Smooth muscle cell of bladder (primary cell): ENCODE results near the gene IER3IP1. TPM values are rescaled to one million over a fixed set of nuclear protein-coding genes. Genes with fewer than 3 reads are reported as not detected.

Source experiments
- total RNA-seq: library from RNA; depleted of rRNA; stranded (reverse); fragments of >200 nt; gene quantifications from 2 replicates; pipeline ENCODE4 v1.2.3, GENCODE V29; 2014

The IER3IP1 gene
- 34.1 and 39.0 TPM in 2 replicates for total RNA-seq

GRCh38 chr18:47175898-47176575 lies at the start of gene IER3IP1:
Gene IER3IP1, minus strand, starts transcription at chr18:47176364. Its CDS starts 87 bp downstream, at chr18:47176277.

GRCh38 chr18:47150029-47150823 lies 25.9 kb downstream of the IER3IP1 start, which contains the start of gene HDHD2:
Gene HDHD2, minus strand, starts transcription at chr18:47150500. Its CDS starts 14,061 bp downstream, at chr18:47136439.

Other genes starting within 250 kb of the IER3IP1 start
- gene ELOA2, start 140.7 kb downstream of the IER3IP1 start, total RNA-seq, result under 0.01 TPM in 1 of 2 replicates, not detected in the other
- gene HDHD2, start 25.9 kb downstream of the IER3IP1 start, total RNA-seq, result 17.6 and 18.1 TPM in 2 replicates
- not detected in 2 replicates for gene SKOR2, start 75.3 kb upstream of the IER3IP1 start, total RNA-seq